GM21381 (cell line): ENCODE data around the gene FICD.
"Not testable (repeated sequence)": the region's sequence is repeated elsewhere in the genome, so short reads cannot be mapped to it uniquely, and the experiment has no call there.

Source experiments
- ATAC-seq: cut with Tn5 transposase; IDR thresholded peaks from one replicate; pipeline ENCODE4 v1.9.1; 2021; ENCODE audit warnings: mild to moderate bottlenecking, moderate library complexity; ENCODE audit not compliant: unreplicated experiment

The FICD gene

GRCh38 chr12:108531929-108532848 is 17.1 kb downstream of the FICD start:
- ATAC-seq: no peak

- ATAC-seq: no peak
Observed at GRCh38 chr12:108538146-108538545, 23.1 kb downstream of the FICD start.

GRCh38 chr12:108538616-108539195 is 23.6 kb downstream of the FICD start:
- no peak for ATAC-seq

DNA sequence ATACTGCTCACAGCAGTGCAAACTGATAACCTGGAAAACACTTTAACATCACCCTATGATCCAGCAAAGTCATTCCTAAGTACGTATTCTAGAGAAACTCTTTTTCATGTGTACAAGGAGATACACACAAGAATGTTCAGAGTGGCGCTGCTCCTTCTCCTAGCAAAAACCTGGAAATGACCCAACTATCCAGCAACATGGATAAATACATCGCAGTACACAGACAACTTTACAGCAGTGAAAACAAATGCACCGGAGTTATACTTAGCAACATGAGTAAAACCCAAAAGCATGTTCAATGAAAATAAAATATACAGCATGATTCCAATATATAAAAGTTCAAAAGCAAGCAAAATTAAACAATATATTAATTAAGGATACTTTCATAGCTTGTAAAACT is 27.2 kb downstream of the FICD start:
- ATAC-seq: no peak

GRCh38 chr12:108543652-108544051 is 28.6 kb downstream of the FICD start:
- ATAC-seq: no peak

GRCh38 chr12:108547686-108548085 is 32.6 kb downstream of the FICD start:
- ATAC-seq: no peak

GRCh38 chr12:108548954-108549521 is 34.0 kb downstream of the FICD start:
- no peak for ATAC-seq

GRCh38 chr12:108551535-108551934 is 36.5 kb downstream of the FICD start:
- ATAC-seq: no peak

DNA sequence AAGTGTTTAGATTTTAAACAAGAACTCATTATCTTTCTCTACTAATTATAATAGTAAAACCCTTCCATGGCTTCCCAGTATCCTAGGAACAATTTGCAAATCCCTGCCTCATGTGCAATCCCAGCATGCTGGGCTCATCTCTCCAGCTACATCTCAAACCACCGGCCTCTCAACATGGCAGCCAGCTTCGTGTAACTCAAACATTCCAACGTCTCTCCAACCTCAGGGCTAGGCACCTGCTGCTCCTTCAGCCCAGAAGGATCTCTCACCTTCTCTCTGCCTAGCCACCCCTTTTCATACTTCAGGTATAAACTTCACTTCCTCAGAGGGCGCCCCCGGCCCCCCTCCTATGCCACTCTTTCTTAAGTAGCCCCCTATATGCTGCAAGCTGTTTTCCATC is 38.7 kb downstream of the FICD start:
- no peak for ATAC-seq

DNA sequence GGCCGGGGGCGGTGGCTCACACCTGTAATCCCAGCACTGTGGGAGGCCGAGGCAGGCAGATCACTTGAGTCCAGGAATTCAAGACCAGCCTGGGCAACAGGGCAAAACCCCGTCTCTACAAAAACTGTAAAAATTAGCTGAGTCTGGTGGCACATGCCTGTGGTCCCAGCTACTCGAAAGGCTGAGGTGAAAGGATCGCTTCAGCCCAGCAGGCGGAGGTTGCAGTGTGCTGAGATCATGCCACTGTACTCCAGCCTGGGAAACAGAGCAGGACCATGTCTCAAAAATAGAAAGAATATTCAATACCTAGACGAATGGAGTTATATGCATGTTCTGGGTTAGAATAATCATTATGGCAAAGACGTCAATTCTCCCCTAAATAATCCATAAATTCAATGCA is 40.3 kb downstream of the FICD start:
- not testable (repeated sequence) for ATAC-seq

DNA sequence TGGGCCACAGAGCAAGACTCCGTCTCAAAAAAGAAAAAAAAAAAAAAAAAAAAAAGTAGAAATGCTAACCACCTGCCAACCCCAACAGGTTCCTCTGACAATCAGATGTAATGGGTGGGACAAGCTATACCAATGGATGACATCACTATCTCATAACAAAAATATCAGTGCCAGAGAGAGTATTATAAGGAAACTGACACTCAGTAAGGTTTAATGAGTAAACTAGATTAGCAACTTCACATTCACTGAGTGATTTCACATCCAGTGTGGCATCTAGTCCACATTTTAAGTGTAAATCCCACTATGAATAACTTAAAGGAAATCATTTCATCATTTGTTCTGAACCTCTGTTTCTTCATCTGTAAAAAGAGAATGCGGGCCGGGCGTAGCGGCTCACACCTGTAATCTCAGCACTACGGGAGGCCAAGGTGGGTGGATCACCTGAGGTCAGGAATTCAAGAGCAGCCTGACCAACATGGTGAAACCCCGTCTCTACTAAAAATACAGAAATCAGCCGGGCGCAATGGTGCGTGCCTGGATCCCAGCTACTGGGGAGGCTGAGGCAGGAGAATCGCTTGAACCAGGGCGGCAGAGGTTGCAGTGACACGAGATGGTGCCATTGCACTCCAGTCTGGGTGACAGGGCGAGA is 44.1 kb downstream of the FICD start:
- no peak for ATAC-seq

- ATAC-seq: no peak
Observed at GRCh38 chr12:108559748-108560147, 44.7 kb downstream of the FICD start.

- no peak for ATAC-seq
Observed at GRCh38 chr12:108560321-108560721, 45.2 kb downstream of the FICD start.

- peak; percentile 37 for ATAC-seq
Observed at GRCh38 chr12:108560752-108561719, 46.0 kb downstream of the FICD start, which contains the start of gene SART3. SART3 (minus strand) TSS chr12:108561173; CDS start chr12:108561154, 19 bp downstream.

DNA sequence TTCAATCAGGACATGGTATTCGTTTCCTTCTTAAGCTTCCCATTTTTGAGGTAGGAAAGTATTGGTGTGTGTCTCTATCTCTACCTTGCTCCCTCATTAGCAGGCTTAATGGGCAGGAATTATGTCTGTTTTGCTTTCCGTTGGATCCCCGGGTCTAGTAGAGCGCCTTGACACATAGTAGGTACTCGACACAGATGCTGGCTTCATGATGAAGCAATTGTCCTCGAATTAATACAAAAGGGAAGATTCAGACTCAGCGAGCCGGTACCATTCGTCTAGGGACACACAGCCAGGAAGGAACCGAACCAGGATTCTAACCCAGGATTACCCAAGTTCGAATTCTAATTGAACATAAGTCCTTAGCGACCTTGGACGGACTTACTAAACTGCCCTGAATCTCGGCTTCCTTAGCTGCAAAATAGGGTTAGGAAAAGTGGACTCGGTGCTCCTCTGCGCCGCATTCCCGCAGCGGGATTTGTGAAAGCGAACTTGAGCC is 46.8 kb downstream of the FICD start:
- ATAC-seq: no peak

DNA sequence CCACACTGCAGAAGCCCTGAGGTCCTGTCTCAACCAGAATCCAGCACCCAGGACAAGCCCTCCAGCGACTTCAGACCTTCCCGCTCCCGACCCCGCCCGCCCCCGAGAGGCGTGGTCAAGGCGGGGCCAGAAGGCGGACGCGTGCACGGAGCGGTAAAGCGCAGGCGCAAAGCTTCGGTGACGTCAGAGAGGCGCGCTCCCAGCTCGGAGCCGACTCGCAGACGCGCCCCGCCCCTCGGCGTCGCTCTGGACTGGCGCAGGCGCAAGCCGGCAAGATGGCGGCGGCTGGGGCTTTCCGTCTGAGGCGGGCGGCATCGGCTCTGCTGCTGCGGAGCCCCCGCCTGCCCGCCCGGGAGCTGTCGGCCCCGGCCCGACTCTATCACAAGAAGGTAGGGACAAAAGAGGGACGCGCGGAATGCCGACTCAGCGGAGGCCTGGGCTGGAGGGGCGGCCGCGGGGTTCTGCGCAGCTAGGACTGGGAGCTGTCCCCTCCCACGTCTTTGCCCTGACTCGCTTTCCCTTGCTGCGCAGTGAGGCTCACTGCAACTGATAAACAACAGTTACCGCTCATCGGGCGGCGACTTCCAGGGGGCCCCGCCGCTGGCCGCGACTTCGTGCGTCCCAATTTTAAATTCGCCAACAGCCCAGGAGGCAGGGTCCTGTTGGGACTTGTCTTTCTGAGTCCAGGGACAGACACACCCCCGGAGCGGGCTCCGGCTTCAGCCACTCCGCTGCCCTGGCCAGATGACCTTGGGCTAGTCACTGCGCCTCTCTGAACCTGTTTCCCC is 47.5 kb downstream of the FICD start, which contains the start of gene ISCU:
Gene ISCU (plus strand): TSS at position 249 of the 788 bp plus-strand sequence. CDS start 27 bp downstream, at position 276.
- peak; percentile 52 for ATAC-seq

- ATAC-seq: peak; percentile 35
Observed at GRCh38 chr12:108563136-108563803, 48.2 kb downstream of the FICD start.

GRCh38 chr12:108563804-108564151 is 48.7 kb downstream of the FICD start:
- ATAC-seq: no peak

DNA sequence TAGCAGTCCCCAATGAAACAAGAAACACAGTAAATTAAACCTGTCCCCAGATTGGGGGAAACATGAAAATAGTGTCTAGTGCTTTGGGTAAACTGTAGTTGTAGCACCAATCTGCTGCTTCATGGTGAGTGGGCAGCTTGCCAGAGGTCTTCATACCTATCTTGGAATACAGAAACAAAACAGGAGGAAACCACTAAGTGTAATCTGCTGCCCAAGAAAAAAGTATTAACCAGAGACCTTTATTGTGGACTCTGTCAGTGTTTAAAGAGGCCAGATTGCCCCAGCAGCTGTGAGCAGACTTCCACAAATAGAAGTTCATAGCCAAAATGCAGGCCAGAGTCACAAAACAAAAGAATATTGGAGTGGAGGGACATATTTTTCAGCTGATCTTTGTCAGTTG is 49.6 kb downstream of the FICD start:
- no peak for ATAC-seq
